Stimulated activated CD4-positive, alpha-beta T cell treated with anti-CD3 and anti-CD28 coated beads, Interleukin-2, amount 100 ng/mL, for 4 hours (primary cell): ENCODE results near the gene S1PR2.
"Not testable (repeated sequence)": the region's sequence is repeated elsewhere in the genome, so short reads cannot be mapped to it uniquely, and the experiment has no call there.

Source experiments
- DNase-seq: peaks from one replicate; pipeline ENCODE4 v3.0.0-alpha.2; 2020; ENCODE audit warnings: low read depth

The S1PR2 gene

GRCh38 chr19:10254244-10254643, 23.1 kb upstream of the S1PR2 start:
- DNase-seq = no peak

GRCh38 chr19:10252707-10253106, 21.6 kb upstream of the S1PR2 start:
- DNase-seq = no peak

DNA sequence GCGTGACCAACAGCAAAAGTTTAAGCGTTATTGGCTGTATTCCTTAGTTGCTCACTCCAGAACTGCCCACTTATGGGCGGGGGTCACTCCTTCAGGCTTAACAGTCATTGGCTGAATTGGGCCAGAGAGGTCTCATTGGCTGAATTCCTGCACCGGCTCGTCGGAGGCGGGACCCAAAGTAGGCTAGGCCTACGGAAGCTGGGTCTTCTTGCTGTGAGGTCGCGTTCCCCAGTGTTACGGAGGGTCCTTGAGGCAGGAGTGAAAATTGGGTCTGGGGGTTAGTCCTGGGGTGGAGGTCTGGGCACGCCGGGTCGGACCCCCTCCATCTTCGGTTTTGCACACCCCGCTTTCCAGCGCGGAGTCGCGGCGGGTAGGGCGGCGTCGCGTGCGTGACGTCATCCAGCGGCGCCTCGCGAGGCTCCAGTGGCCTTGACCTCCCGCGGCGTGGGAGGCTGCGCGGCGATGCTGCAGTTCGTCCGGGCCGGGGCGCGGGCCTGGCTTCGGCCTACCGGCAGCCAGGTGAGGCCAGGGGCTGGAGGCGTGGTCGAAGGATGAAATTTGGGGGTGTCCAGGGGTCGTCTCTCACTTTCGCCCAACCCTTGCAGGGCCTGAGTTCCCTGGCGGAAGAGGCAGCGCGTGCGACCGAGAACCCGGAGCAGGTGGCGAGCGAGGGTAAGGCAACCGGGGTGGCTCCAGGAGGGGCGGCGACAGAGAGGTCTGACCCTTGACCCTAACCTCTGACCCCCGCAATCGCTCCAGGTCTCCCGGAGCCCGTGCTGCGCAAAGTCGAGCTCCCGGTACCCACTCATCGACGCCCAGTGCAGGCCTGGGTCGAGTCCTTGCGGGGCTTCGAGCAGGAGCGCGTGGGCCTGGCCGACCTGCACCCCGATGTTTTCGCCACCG, 20.9 kb upstream of the S1PR2 start, which contains the start of gene MRPL4:
Gene MRPL4 (plus strand): TSS at position 423 of the 903 bp plus-strand sequence. CDS start 40 bp downstream, at position 463.
- DNase-seq = peak; percentile 95

DNA sequence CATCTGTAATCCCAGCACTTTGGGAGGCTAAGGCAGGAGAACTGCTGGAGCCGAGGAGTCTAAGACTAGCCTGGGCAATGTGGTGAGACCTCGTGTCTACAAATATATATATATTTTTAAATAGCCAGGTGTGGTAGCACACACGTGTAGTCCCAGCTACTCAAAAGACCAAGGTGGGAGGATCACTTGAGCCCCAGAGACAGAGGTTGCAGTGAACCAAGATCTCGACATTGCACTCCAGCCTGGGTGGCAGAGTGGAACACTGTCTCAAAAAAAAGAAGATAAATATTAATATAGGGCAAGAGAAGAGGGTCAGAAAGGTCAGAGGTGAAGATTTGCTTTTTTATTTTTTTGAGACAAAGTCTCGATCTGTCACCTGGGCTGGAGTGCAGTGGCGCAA, 15.4 kb upstream of the S1PR2 start:
- DNase-seq = no peak

- no peak for DNase-seq
These were observed 14.2 kb upstream of the S1PR2 start for GRCh38 chr19:10245189-10245939.

GRCh38 chr19:10243606-10244005, 12.5 kb upstream of the S1PR2 start:
- no peak for DNase-seq

DNA sequence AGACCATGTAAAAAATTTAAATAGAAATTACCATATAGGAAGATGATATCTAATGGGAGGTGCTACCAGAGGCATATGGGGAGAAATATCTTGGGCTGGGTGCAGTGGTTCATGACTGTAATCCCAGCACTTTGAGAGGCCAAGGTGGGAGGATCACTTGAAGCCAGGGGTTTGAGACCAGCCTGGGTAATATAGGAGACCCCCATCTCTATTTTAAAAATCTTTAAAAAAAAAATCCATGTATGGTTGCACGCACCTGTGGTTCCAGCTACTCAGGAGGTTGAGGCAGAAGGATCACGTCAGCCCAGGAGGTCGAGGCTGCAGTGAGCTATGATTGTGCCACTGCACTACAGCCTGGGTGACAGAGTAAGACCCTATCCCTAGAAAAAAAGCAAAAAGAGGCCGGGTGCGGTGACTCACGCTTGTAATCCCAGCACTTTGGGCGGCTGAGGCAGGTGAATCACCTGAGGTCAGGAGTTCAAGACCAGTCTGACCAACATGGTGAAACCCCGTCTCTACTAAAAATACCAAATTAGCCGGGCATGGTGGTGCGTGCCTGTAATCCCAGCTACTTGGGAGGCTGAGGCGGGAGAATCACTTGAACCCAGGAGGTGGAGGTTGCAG, 10.8 kb upstream of the S1PR2 start:
- not testable (repeated sequence) for DNase-seq

- DNase-seq = no peak
These were observed 7.1 kb upstream of the S1PR2 start for GRCh38 chr19:10238172-10238783.

DNA sequence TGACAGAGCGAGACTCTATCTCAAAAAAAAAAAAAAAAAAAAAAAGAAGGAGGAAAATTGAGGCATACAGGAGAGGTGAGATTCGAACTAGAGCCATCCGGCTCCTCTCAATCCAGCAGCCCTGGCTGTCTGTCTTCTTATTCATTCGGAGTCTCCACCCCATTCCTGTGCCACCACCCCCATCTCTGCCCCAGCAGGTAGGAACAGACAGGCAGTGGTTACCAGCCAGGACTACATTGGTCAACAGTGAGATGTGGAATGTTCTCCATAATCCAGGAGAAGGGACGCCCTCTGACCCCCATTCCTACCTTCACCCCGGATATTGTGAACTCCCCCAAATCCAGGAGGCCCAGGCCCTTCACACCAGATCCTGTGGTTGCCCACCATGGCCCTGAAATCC, 6.6 kb upstream of the S1PR2 start:
- DNase-seq = no peak

DNA sequence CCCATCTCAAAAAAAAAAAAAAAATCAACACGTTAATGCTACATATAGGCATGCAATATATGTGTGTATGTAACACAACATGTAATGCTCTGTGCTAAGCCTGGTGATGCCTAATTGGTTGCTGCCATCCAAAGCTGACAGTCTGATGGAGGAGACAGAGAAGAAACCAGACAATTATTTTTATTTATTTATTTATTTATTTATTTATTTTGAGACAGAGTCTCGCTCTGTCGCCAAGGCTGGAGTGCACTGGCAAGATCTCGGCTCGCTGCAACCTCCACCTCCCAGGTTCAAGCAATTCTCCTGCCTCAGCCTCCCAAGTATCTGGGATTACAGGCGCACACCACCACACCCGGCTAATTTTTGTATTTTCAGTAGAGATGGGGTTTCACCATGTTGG, 4.3 kb upstream of the S1PR2 start:
- DNase-seq = not testable (repeated sequence)

- no peak for DNase-seq
These were observed 3.9 kb upstream of the S1PR2 start for GRCh38 chr19:10235003-10235402.

GRCh38 chr19:10233946-10234345, 2.8 kb upstream of the S1PR2 start:
- no peak for DNase-seq

GRCh38 chr19:10231612-10232228, 589 bp upstream of the S1PR2 start:
- DNase-seq = no peak

DNA sequence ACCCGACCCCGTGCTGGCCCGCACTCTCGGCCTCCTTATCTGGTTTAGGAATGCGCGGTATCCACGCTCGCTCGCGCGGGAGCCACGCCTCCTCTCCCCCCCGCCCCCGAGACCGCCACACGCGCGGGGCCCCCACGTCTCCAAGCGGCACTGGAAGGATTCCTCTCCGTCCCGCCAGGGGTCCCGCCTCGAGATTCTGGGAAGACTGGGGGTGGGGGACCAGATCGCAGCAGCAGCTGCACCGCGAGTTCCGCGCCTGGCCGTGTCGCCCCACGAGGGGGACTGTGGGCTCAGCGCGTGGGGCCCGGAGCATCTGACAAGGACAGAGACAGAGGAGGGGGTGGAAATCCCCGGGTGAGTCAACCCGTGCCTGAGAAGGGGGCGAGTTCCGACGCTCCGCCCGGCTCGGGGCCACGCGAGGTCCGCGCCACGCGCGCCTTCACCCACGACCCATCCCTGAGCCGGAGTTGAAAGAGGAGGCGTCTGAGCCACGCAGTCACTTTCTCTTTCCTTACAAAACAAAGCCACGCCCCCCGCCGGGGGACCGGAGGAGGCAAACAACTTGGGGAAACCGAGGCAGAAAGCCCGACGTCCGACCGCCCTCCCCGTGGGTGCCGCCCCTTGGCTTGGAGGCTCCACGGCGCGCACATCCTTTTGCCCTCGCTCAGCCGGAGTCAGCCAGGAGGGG, 814 bp downstream of the S1PR2 start:
- DNase-seq = peak; percentile 80

GRCh38 chr19:10228920-10229319, 2.2 kb downstream of the S1PR2 start:
- DNase-seq = peak; percentile 27

DNA sequence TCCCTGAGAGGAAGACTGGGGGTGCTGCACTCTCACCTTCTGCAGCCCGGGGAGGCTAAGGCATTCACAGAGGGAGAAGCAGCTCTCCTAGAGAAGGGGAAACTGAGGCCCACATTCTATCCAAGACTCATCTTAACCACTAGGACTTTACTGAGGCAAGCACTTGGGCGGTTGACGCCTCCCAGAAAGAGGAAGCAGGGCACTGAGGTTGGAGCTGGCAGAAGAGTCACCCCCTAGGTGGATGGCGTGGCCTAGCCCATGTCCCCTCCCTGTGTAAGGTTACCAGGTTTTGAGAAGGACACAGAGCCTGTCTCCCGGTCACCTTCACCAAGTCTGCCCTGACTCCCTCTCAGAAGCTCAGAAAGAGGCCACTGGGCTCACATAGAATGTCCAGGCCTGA, 2.7 kb downstream of the S1PR2 start:
- DNase-seq = no peak

DNA sequence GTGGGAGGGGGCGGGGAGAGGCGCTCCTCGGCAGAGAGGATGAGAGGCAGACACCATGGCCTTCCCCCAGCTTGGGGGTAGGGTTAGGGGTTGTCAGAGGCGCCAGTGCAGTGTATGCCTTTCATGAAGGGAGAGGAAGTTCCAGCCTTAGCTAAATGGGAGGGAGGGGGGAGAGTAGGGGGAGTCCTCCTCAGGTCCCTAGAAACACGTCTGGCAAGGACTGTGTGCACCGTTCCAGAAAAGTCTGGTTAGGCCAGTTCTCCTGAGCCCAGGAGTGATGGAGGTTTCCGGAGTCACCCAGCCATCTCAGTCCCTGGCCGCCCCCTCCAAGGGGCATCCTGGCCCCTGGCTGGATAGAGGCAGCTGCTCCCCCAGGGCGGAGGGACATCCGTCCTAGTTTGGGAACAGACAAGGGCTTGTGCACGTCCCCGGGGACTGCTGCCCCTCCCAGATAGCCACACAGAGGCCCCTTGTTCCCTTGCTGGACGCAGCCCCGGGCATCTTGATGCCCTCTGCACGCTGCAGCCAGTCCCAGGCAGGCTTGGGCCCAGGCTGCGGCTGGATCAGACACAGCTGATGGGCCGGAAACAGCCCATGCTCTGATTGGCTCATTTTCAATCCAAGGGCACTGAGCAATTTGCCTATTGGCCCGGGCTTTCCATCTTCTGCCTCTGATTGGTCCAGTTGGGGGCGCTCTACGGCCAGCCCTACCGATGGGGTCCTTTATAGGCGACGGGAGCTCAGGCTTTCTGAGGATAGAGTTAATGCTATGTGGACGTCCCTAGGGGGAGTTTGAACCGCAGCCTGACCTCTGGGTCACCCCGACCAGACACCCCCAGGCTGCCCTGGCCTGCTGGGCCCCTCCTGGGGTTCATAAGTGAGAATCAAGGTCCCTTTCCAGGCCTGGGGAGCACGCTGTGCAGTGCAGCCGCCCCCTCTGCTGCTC, 3.8 kb downstream of the S1PR2 start:
- DNase-seq = no peak

DNA sequence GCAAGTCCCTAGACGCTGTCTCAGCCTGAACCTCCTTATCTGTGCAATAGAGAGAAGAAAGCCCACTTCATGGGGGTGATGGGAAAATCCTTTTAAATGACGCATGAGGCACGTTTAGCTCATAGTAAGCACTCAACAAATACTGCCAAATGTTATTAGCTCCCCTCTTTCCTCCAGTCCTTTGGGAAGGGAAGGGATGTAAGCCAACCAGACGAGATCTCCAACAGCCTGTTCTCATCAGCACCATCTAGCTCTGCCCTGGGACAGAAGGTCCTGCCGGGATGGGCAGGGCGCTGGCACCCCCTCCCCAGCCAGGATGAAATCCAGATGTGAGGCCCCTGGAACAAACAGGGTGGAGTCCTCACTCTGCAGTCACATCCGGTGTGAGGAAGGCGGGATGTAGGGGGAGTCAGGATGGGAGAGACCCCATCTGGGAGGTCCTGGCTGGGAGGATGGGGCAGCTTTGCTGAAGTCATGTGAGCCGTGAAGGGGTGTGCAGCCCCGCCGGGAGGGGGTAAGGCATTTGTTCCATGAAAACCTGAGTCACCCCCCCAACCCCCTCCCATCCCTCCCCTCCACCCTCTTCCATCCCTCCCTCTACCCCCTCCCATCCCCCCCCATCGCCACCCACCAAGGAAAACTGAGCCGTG, 4.6 kb downstream of the S1PR2 start:
- no peak for DNase-seq

DNA sequence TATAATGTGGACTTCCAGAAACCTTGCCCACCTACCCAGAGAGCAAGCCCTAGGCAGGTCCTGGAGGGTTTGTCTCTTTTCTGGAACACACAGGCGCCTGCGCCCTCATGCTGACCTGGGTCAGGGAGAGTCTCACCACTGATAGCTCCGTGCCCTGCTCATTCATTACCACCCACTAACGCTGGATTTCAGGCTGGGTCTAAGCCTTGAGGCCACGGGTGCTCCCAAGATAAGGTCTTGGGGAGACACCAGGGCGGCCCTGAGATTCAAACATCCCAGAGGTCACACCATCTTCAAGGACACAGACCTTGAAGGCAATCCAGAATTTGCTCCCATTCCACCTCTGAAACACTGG, 5.1 kb downstream of the S1PR2 start:
- DNase-seq = no peak

DNA sequence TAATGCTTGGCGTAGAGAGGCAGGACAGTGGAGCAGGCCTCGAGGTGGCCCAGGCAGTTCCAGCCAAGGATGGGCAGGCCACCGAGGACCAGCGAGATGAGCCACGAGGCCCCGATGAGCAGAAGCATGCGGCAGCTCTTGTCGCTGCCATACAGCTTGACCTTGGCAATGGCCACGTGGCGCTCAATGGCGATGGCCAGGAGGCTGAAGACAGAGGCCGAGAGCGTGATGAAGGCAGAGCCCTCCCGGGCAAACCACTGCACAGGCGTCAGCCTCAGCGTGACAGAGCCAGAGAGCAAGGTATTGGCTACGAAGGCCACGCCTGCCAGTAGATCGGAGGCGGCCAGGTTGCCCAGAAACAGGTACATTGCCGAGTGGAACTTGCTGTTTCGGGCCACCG, 6.8 kb downstream of the S1PR2 start:
- no peak for DNase-seq
